Fibroblast of skin of left biceps (primary cell): Measurements from ENCODE around the gene FANCE.

Experiments used
- DNase-seq, 2 experiments: peaks; one replicate each; pipeline ENCODE4 v3.0.0-alpha.2; 2013; ENCODE audit warnings: low read depth in 2 of 2

The FANCE gene

DNA sequence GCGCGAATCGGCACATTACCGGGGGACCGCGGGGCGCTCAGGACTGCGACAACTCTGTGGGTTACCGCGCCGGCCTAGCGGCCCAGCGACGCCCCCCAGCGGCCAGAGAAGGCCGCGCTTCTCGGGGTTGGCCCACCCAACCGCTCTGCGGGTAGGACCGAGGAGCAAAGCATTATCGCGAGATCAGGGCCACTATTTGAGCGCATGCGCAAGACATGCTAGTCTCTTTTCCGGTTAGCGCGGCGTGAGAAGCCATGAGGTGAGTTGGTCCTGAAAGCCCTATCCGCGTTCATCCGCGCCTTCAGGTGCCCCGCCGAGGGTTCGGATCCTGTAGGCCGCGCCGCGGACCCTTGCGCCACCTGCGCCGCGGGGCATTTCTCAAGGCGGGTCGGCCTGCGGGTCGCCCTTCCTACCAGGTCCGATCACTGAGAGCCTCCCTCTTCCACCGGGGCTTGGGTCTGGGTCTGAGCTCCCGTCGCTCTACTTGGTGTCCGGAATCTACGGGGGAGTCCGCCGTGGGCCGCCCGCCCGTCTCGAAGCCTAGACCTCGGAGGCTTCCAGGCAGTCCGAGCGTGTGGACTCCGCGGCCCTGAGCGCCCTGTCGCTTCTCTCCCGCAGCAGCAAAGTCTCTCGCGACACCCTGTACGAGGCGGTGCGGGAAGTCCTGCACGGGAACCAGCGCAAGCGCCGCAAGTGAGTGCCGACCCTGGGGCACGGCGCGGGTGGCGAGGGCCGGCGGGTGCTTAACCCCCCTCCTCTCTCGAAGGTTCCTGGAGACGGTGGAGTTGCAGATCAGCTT, 16.2 kb downstream of the FANCE start, which contains the start of gene RPL10A:
TSS of gene RPL10A (plus strand) at position 221 of the 799 bp plus-strand sequence. CDS start at position 255, 34 bp downstream.
- DNase-seq, result peak; percentile 91 to 92

DNA sequence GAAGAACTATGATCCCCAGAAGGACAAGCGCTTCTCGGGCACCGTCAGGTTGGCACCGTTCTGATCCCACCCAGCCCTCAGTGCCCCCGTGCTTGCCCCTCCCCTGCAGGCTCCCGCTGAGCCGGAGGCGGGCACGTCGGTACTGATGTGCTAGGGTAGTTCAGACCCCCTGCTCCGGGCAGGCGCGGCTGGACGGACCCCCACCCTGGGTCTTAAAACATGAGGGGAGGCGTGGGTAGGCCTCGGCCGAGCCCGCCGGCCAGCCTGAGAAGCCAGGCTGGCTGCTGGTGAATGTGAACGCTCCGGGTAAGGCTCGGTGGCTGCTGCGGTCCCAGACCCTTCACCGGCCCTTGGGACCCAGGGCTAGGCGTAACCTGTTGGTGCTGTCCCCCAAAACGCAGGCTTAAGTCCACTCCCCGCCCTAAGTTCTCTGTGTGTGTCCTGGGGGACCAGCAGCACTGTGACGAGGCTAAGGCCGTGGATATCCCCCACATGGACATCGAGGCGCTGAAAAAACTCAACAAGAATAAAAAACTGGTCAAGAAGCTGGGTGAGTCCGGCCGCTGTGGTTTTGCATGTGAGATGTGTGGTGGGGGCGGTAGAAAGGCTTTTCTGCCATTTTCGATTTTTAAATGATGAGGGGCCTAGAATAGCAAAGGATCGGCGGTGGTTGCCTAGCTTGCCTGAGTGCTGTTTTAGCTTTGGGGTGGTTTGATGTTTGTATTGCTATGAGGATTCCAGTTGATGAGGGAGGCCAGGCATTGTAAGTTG, 17.0 kb downstream of the FANCE start:
- DNase-seq, result no peak

DNA sequence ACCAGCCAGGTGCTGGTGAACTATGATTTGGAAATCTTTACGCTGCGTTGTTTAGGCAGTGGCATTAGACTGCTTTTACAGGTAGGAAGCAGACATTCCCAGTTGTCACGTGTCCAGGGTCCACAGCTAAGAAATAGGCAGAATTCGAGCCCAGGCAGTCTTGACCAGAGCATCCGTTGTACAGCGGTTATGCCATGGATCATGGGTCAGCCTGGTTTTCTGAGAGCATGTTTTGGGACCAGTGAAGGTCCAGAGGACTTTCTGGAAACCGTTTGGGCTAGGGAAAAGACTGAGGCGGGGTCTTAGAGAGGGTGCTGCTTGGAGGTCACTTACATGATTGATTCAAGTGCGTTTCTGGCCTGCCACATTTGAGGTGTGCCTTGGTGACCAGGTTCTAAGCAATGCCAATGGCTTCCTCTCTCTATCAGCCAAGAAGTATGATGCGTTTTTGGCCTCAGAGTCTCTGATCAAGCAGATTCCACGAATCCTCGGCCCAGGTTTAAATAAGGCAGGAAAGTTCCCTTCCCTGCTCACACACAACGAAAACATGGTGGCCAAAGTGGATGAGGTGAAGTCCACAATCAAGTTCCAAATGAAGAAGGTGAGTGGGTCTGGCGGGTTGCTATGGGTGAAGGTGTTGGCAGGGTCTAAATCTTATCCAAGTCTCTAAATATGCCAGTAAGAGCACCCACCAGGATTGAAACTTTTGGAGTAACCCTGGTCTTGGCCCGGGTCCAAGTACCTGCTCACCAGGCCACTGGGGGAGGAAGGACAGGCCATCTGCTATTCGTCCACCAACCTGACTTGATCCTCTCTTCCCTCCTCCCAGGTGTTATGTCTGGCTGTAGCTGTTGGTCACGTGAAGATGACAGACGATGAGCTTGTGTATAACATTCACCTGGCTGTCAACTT, 17.9 kb downstream of the FANCE start:
- no peak for DNase-seq

DNA sequence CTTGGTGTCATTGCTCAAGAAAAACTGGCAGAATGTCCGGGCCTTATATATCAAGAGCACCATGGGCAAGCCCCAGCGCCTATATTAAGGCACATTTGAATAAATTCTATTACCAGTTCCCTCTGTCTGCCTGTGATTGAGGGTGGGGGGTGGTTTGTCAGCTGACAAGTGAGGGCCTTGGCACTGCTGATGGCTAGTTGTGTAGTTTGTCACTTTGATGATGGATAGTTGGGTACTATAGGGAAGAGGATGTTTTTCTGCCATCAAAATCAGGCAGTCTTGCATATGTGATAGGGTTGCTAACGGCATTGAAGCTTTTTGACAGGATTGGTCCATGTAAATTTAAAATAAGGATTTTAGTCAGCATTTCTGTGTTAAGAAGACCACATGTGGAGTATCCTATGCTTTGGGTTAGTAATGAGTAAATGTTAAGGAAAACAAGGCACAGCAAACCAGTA, 18.6 kb downstream of the FANCE start:
- no peak for DNase-seq

DNA sequence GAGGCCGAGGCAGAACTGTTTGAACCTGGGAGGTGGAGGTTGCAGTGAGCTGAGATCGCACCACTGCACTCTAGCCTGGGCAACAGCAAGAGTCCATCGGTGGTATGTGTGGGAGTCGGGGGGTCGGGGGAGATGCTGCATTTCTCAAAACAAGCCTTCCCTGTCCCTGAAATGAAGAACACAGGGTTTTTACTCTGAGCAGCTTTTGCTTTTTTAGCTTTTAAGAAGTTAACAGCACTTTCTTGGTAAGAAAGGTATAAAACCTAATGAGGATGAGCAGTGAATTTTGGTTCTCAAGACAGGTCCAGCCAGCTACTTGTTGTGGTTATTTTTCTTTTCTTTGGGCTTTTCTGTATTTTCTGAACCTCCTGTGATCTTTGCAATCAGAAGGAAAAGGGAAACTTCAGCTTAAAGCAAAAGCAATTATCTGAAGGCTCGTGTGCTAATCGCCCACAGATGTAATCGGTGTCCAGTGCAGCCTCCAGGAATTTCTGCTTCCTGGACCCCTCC, 19.8 kb downstream of the FANCE start:
- no peak for DNase-seq

DNA sequence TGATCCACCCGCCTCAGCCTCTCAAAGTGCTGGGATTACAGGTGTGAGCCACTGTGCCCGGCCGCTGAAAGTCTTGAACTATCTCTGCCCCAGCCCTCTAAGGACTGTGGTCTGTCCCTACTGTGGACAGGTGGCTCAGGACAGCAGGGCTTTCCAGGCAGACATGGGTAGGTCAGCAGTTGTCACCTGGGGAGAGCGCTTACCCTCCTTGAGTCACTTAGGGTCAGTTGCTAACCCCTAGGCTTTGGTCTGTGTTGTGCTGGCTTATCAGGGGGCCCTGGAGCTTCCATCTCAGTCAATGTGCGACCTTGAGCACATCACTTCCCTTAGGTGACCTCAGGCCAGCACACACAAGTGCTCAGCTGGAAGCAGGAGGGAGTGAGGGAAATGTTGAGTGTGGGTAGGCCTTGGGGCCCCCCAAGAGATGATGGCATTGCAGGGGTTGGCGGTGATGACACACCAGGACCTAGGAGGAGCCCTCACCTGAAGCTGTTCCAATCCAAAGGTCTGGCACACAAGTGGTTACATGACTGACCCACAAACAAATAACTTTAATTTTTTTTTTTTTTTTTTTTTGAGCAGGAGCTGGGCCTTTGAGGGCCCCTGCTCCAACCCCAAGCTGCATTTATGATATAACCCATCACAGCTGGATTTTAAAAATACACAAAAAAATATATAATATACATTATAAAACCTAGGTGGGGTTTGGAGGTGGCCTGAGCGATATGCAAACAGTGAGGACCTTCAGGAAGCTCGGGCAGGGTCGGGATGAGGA, 21.1 kb downstream of the FANCE start:
- no peak for DNase-seq

DNA sequence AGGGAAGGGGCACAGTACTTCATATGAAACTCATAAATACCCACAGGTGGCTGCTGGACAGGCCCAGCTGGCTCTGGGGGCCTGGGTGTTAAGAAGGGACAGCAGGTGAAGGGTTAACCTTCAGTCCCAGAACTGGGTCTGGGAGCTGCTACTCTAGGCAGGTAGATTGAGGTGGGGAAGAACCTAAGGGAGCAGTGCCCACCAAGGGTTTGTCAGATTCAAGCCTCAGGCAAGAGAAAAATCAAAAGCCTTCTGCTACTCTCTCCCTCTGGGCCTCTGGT, 21.7 kb downstream of the FANCE start:
- no peak for DNase-seq

DNA sequence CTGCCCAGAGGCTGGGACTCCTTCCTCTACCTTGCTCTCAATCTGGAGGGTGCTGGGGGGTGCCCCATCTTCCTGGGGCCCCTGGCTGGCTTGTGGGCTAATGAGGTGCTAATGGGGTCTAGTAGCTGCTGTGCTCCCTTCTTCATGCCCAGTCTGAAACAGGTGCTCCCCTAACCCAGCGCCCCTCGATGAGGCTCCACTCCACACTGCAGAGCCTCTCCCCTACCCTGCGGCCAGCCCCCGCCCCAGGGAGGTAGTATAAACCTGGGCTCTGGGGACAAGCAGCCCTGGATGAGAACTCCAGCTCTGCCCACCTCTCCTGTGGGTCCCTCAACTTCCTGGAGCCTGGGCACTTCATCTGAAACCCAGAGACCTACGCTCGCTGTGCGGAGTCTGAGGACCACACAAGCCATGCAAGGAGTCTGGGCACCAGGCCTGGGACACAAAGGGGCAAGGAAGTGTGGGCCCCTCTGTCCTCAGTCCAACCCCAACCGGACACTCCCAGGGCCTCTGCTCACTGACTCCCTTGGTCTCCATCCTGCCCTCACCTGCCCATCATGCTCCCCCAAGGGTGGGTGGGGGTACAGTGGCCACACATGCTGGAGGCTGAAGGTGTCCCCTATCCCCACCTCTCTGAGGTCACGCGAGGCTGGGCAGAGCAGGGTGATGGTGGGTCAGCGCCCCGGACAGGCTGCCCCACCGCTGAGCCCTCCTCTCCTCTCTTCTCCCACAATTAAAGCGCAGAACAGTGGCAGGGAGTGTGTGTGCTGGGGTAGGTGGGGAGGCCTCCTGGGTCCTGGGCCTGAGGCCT, 22.2 kb downstream of the FANCE start:
- DNase-seq, result no peak

DNA sequence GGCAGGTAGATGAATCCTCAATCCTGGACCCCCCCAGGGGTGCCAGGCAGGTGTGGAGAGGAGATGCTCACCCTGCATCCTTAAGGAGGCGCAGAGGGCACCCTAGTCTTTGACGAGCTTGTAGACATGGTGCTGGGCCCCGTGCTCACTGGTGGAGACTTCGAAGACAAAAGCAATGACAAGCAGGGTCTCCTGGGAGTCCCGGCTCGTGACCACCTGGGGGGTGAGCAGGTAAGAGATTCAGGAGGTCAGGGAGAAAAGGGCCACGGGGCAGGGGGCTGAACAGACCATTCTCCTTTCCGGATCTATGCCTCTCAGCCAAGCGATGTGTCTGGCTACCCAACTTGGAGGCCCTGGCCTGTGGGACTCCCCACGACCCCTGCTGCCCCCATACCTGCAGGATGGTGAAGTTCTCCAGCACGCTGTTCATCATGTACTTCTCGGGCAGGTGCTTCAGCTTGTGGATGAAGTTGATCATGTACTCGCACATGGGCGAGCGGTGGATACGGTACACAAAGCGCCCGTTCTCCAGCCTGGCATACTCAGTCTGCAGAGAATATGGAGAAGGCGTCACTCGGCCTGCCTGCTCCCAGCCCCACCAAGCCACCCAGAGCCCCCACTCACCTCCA, 22.9 kb downstream of the FANCE start:
- DNase-seq, result no peak

DNA sequence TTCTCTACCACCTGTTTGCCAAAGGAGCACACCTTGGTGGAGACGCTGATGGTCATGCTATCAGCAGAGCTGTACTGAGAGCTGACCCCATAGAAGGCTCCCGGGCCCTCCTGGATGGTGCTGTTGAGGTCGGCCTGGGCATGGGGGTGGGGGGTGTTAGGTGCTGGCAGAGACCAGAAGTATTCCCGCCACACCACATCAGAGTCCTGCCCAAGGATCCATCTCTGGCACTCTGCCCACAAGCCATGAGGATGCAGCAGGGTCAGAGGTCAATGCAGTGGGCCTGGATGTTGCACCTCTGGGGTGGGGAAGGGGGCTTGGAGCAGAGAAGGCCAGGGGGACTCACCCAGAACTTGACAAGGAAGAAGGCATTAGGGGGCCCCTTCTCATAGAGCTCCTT, 23.4 kb downstream of the FANCE start:
- no peak for DNase-seq

DNA sequence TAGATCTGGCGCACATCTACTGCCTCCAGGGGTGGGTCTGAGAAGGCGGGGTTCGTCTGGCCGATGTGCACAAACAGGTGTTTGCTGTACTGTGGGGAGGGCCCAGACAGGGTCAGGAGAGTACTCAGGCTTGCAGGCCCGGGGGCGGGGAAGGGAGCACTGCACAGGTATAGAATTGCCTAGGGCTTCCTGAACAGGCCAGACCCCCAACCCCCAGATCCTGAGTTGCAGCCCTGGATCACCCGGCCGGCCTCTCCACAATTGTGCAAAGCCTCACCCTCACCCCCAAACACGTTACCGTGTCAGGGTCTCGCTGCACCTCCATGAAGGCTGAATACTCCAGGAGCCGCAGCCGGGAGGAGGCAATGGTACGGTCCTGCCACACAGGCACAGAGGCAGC, 23.9 kb downstream of the FANCE start:
- no peak for DNase-seq

DNA sequence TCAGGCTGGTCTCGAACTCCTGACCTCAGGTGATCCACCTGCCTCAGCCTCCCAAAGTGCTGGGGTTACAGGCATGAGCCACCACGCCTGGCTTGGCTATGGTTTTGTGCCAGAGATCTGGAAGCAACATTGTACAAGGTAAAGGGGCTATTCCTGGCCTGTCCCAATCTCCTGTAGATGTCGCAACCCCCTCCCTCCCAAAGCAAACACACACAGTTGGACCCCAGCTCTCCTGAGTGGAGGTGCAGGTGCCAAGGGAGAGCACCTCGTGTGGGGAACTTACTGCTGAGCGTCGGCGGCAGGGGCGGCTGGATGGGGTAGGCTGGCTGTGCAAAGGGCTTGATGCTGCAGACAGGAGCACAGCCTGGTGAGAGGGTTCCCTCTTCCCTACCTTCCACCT, 24.9 kb downstream of the FANCE start:
- no peak for DNase-seq

DNA sequence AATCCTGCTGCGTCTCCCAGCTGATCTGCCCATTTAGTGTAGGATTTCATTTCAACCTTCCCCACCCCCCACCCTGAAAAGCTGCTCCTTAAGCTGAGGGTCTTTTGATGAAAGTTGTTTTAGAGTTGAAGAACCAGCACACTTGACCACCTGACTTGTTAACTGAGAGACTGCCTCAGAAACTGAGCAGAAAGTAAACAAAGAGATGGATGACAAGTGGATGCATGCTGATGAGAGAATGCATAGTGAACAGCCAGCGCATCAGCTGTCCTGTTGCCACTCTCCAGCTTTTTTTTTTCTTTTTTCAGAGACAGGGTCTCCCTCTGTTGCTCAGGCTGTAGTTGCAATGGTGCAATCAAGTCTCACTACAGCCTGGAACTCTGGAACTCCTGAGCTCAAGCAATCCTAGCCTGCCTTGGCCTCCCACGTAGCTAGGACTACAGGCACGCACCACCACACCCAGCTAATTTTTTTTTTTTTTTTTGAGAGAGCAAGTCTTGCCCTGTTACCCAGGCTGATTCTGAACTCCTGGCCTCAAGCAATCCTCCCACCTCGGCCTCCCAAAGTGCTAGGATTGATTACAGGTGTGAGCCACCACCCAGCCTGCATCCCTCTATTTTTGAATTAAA, 25.5 kb downstream of the FANCE start:
- no peak for DNase-seq

DNA sequence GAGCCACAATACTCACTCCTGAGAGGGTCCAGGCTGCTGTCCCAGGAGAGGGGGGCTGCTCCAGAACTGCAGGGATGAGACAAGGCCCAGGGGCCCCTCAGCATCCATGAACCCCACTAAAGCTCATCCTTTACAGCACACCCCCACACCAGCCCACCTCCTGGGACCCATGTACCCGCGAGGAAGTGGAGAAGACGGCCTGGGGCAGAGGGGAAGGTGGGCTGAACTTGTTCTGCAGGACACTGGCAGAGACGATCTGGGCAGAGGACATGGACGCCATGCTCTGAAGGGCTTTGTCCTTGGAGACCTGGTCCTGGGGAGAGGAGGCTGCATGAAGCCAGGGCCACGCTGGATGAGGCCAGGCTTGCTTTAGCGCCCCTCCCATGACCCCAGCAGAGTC, 26.1 kb downstream of the FANCE start:
- DNase-seq, result no peak

DNA sequence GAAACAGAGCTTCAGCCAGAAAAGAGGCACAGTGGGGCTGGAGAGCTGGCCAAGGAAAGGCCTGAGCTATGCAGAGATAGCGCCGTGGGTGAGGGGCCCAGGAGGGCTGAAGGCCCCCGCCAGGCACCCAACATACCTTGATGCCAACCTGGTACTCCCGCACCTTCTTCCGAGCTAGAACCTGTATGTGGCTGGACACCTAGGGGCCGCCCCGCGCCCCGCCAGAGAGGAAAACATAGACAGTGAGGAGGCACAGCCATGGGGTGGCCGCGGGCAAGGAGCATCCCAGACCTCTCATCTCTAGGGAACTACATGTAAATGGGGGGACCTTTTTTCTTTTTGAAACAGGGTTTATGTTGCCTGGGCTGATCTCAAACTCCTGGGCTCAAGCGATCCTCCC, 28.0 kb downstream of the FANCE start:
- no peak for DNase-seq

DNA sequence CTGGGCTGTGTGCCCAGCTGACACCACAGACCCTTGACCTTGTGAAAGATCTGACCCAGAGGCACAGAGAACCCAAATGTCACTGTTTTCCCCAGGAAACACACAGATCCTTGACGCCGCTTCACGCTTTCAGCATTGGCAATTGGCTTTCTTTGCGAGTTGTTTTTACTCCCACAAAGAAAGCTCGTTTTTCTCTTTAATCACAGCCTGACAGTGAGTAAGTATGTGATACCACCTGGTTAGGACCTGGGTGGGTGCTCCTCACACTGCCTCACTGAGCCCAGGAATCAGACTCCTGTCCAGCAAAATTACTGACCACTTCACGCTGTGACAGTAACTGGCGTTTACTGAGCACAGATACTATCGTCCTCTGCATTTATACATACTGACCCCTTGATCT, 29.1 kb downstream of the FANCE start:
- no peak for DNase-seq

DNA sequence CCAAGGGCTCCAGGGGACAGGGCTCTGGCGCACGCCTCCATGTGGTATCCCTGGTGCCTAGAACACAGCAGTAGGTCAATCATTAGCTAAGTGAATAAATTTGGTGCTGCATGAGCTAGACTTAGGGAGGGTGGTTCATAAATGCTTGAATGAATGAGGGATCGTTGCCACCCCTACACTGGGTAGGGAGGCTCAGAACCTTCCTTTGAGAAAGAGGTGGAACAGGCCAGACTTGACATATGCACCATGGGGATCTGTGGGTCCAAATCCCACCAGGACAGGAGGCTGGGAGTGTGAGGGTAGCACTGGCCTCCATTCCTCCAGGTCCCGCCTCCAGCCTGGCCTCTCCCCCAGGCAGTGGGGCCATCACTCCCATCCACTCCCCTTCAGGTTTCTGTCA, 30.9 kb downstream of the FANCE start:
- no peak for DNase-seq

DNA sequence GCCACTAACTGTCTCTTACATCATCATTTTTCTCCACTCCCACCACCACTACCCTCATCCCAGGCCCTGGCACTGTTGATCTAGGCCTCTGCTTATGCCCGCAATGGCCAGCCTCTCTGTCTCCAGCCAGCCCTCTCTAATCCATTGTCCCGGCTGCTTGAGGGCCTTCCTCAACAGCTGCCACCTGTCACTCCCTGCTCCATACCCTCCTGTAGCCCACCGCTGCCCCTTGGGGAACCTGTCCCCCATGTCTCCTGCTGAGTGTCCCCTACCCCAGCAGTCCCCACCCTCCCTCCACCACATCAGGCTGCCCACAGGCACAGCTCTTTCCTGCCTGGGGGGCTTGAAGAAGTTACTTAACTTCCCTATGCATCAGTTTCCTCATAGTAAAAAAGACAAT, 31.4 kb downstream of the FANCE start:
- DNase-seq, result no peak

DNA sequence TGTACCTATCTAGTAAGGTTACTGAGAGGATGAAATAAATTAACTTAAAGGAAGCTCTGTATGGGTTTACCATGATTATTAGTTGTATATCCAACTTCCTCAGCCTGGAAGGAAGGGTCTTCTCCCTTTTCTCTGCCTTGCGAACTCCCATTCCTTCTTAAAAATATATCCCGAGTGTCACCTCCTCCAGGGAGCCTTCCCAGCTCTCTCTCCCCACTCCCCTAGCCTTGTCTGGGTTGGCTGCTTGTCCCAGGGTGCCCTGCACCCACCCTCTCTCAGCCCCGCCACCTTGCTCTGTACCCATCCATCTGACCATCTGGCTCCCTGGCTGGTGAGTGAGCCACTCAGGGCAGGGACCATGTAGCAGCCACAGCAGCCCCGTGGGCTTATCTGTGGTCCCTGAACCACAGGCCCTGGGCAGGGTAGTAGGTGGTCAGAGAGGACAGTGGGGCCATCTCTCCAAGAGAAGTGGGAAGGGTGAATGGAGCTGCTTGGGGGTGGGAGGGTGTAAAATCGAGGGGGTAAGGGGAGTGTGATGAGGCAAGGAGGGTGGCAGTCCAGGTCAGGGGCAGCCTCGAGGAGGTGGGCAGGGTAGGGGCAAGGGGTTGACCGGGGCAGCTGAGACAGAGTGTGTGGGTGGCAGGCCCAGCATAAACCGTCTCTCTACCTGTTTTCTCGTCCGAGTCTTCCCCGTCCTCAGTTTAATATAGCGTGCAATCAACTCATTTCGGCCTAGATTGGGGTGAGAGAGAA, 31.9 kb downstream of the FANCE start:
- DNase-seq, result no peak
